ACC112 (cell line): ENCODE data around the gene OS9.
"Not testable (repeated sequence)": the region's sequence is repeated elsewhere in the genome, so short reads cannot be mapped to it uniquely, and the experiment has no call there.

ENCODE experiments used
- H2AFZ ChIP-seq: fragments of 200-600 bp; sonication (generic); one replicate; pipeline ENCODE4 v1.6.0; 2017; ENCODE audit warnings: antibody characterized with exemption, low read length; ENCODE audit not compliant: unreplicated experiment
- H3K27ac ChIP-seq: fragments of 200-600 bp; sonication (generic); 2 replicates; pipeline ENCODE4 v1.5.1; 2014; ENCODE audit warnings: low read depth, mild to moderate bottlenecking, antibody characterized with exemption, low read length, moderate library complexity
- H3K27me3 ChIP-seq: fragments of 200-600 bp; sonication (generic); 2 replicates; pipeline ENCODE4 v1.6.1; 2014; ENCODE audit warnings: mild to moderate bottlenecking, antibody characterized with exemption, low read length, moderate library complexity, mixed read lengths; ENCODE audit not compliant: insufficient read depth
- H3K36me3 ChIP-seq: fragments of 200-600 bp; sonication (generic); 2 replicates; pipeline ENCODE4 v1.6.1; 2016; ENCODE audit warnings: mild to moderate bottlenecking, antibody characterized with exemption, low read length, moderate library complexity, mixed read lengths; ENCODE audit not compliant: insufficient read depth
- H3K4me1 ChIP-seq: fragments of 200-600 bp; sonication (generic); one replicate; pipeline ENCODE4 v1.6.1; 2016; ENCODE audit warnings: low read length, mixed read lengths; ENCODE audit not compliant: insufficient read depth, unreplicated experiment, control insufficient read depth
- H3K4me3 ChIP-seq: fragments of 200-600 bp; sonication (generic); 2 replicates; pipeline ENCODE4 v1.5.1; 2014; ENCODE audit warnings: mild to moderate bottlenecking, low read depth, low read length
- H3K79me2 ChIP-seq: fragments of 200-600 bp; sonication (generic); one replicate; pipeline ENCODE4 v1.6.0; 2016; ENCODE audit warnings: low read length; ENCODE audit not compliant: control insufficient read depth, unreplicated experiment, insufficient read depth

OS9 gene

DNA sequence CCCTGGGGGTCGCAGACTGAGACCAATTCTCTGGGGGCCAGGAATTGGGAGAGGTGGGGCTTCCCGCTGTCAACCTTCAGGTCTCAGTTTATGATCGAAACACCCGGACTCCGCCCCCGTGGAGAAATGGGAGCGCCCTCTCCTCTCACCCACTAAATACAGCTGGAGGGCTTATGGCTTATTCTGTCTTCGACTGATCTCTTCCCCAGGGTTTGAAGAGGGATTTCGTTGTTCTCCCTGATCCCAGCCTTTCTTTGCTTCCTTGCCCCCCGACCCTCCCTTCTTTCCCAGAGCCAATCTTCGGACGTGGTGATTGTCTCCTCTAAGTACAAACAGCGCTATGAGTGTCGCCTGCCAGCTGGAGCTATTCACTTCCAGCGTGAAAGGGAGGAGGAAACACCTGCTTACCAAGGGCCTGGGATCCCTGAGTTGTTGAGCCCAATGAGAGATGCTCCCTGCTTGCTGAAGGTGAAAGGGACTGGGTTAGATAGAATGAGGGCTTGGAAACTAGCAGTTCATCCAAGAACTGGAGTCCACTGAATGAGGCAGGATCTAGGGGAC, 607 bp downstream of the OS9 start:
- peaks cover 7% of the 10 kb centered on the region for H3K4me1 ChIP-seq
- H2AFZ ChIP-seq = peak overlapping the region; percentile 60
- H3K27ac ChIP-seq = no peak overlapping the region
- H3K4me3 ChIP-seq = peak overlapping the region; percentile 91
- H3K79me2 ChIP-seq = peaks cover 11% of the 10 kb centered on the region
- peaks cover 6% of the 10 kb centered on the region; the same call in 1 of the 2 replicates for H3K27me3 ChIP-seq
- H3K36me3 ChIP-seq = peaks cover 22% of the 10 kb centered on the region; the same call in 1 of the 2 replicates

DNA sequence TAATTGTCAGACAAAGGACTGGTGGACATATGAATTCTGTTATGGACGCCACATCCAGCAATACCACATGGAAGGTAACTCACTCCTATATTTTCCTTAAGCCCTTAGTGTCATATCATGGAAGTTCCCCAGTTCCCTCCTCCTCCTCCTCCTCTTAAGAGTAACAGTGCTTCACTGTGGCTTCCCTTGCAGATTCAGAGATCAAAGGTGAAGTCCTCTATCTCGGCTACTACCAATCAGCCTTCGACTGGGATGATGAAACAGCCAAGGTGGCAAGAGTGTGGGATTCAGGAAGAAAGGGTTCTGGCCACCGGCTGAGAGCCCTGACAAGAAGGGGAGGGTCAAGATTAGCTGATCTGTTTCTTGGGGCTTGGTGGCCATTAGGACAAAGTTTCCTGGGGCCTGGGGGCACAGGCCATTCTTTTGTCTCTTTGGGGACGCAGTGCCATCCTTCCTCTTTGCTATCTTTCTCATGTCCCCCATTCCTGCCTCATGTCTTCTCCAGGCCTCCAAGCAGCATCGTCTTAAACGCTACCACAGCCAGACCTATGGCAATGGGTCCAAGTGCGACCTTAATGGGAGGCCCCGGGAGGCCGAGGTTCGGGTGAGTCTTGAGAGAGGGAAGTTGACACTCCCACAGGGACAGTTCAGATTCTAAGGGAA, 2.0 kb downstream of the OS9 start:
- no peak overlapping the region for H3K4me3 ChIP-seq
- peaks cover 11% of the 10 kb centered on the region for H3K79me2 ChIP-seq
- H3K27ac ChIP-seq = no peak overlapping the region
- H3K4me1 ChIP-seq = peaks cover 7% of the 10 kb centered on the region
- H3K36me3 ChIP-seq = peaks cover 22% of the 10 kb centered on the region; the same call in 1 of the 2 replicates
- H2AFZ ChIP-seq = no peak overlapping the region
- no peaks in the 10 kb centered on the region for H3K27me3 ChIP-seq

- Histone ChIP-seq H3K4me1 (peaks cover 7% of the 10 kb centered on the region), H3K4me3 (no peak overlapping the region), H3K79me2 (peaks cover 11% of the 10 kb centered on the region), H3K36me3 (peaks cover 23% of the 10 kb centered on the region; the same call in 1 of the 2 replicates), H3K27me3 (no peaks in the 10 kb centered on the region), H3K27ac (no peak overlapping the region), H2AFZ (no peak overlapping the region)
These were observed 3.1 kb downstream of the OS9 start for GRCh38 chr12:57697076-57697475.

DNA sequence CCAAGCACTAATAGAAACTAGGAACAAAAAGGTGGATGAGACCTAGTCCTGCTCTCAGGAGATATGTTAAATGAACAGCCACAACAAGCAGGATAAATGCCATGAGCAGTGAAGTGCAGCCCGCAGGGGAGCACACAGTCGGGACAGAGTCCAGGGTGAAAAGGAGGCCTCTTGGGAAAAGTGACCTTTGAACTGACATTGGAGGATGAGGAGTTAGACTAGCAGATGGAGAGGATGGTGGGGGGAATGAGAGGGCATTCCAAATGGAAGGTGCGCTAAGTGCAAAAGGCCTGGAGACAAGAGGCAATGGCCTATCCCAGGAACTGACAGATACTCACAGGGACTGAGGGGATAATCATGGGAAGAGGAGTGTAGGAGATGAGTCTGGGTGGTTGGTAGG, 4.5 kb downstream of the OS9 start:
- H3K27ac ChIP-seq = no peak overlapping the region
- no peak overlapping the region for H3K4me3 ChIP-seq
- H3K4me1 ChIP-seq = peaks cover 5% of the 10 kb centered on the region
- peaks cover 11% of the 10 kb centered on the region for H3K79me2 ChIP-seq
- no peak overlapping the region for H2AFZ ChIP-seq
- H3K27me3 ChIP-seq = no peaks in the 10 kb centered on the region
- H3K36me3 ChIP-seq = peaks cover 36% of the 10 kb centered on the region

DNA sequence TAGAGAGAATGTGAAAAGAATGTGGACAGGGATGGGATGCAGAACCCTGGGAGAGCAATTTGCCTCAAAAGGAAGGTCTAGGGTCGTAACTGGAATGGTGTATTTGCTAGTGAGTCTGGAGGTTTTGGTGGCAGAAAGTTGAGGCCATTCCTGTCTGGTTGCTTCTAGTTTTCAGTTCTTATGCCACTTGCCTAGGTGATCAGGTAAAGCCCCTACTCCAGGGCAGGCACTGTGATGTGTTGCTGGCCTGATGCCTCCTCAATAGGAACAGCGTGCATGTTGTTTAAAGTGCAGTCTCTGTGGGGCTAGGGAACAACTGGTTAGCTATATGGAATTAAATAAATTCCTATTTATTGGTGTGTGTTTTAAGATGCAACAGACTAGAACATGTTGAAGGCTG, 6.4 kb downstream of the OS9 start:
- Histone ChIP-seq H3K79me2 (no peaks in the 10 kb centered on the region), H3K4me1 (no peaks in the 10 kb centered on the region), H3K27me3 (no peaks in the 10 kb centered on the region), H3K4me3 (no peak overlapping the region), H2AFZ (no peak overlapping the region), H3K36me3 (peaks cover 50% of the 10 kb centered on the region), H3K27ac (no peak overlapping the region)

DNA sequence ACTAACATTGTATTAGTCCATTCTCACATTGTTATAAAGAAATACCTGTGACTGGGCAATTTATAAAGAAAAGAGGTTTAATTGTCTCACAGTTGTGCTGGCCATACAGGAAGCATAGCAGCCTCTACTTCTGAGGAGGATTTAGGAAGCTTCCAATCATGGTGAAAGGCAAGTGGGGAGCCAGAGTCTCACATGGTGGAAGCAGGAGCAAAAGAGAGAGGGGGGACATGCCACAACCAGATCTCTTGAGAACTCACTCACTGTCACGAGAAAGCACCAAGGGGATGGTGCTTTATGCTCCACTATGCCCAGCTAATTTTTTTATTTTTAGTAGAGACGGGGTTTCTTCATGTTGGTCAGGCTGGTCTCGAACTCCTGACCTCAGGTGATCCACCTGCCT, 13.3 kb downstream of the OS9 start:
- Histone ChIP-seq H3K4me3 (no peak overlapping the region), H3K36me3 (peaks cover 41% of the 10 kb centered on the region), H3K27ac (no peak overlapping the region), H3K4me1 (no peaks in the 10 kb centered on the region), H3K79me2 (no peaks in the 10 kb centered on the region), H3K27me3 (no peaks in the 10 kb centered on the region), H2AFZ (no peak overlapping the region)

DNA sequence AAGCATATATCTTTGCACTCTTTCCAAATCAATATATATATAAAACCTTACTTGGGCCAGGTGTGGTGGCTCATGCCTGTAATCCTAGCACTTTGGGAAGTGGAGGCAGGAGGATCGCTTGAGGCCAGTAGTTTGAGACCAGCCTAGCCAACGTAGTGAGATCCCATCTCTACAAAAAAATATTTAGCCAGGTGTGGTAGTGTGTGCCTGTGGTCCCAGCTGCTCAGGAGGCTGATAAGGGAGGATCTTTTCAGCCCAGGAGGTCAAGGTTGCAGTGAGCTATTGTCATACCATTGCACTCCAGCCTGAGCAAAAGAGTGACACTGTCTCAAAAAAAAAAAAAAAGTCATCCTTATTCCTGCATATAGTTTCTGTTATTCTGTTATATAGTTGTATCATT, 14.4 kb downstream of the OS9 start:
- H3K4me1 ChIP-seq = no peaks in the 10 kb centered on the region
- no peaks in the 10 kb centered on the region for H3K27me3 ChIP-seq
- no peak overlapping the region for H2AFZ ChIP-seq
- no peak overlapping the region for H3K27ac ChIP-seq
- no peak overlapping the region for H3K4me3 ChIP-seq
- H3K79me2 ChIP-seq = no peaks in the 10 kb centered on the region
- H3K36me3 ChIP-seq = peaks cover 34% of the 10 kb centered on the region

- peaks cover 12% of the 10 kb centered on the region for H3K36me3 ChIP-seq
- H3K4me3 ChIP-seq = no peak overlapping the region
- H3K27me3 ChIP-seq = no peaks in the 10 kb centered on the region
- no peak overlapping the region for H3K27ac ChIP-seq
- no peaks in the 10 kb centered on the region for H3K79me2 ChIP-seq
- H3K4me1 ChIP-seq = no peaks in the 10 kb centered on the region
- H2AFZ ChIP-seq = no peak overlapping the region
These were observed 18.8 kb downstream of the OS9 start for GRCh38 chr12:57712701-57713100.

- no peaks in the 10 kb centered on the region for H3K27me3 ChIP-seq
- H3K79me2 ChIP-seq = no peaks in the 10 kb centered on the region
- H3K27ac ChIP-seq = no peak overlapping the region
- no peaks in the 10 kb centered on the region for H3K4me1 ChIP-seq
- no peak overlapping the region for H3K4me3 ChIP-seq
- no peak overlapping the region for H2AFZ ChIP-seq
- peaks cover 15% of the 10 kb centered on the region for H3K36me3 ChIP-seq
These were observed 19.3 kb downstream of the OS9 start for GRCh38 chr12:57713209-57713608.

DNA sequence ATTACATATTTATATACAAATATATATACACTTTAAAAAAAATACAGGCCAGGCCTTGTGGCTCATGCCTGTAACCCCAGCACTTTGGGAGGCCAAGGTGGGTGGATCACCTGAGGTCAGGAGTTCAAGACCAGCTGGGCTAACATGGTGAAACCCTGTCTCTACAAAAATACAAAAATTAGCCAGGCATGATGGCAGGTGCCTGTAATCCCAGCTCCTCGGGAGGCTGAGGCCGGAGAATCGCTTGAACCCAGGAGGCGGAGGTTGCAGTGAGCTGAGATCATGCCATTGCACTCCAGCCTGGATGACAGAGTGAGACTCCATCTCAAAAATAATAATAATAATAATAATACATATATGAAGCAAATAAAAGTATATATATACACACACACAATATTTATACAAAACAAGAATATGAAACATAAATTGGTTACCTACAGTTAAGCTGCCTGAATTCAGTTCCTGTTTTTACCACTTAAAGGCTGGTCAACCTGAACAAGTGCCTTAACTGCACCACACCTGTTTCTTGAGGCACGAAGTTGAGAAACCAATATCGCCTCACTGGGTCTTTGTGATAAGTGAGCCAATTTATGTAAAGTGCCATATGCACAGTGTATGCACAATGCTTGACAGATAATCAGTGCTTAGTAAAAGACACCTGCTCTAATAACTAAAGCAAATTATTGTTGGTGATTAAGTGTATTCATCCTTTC, 21.3 kb downstream of the OS9 start:
- not testable (repeated sequence) for H3K4me3 ChIP-seq, H2AFZ ChIP-seq, H3K27ac ChIP-seq, H3K79me2 ChIP-seq, H3K27me3 ChIP-seq, H3K4me1 ChIP-seq
- H3K36me3 ChIP-seq = peaks cover 28% of the 10 kb centered on the region

- no peaks in the 10 kb centered on the region for H3K4me1 ChIP-seq
- no peak overlapping the region for H3K27ac ChIP-seq
- H3K79me2 ChIP-seq = no peaks in the 10 kb centered on the region
- H3K27me3 ChIP-seq = no peaks in the 10 kb centered on the region
- no peak overlapping the region for H2AFZ ChIP-seq
- peaks cover 30% of the 10 kb centered on the region for H3K36me3 ChIP-seq
- H3K4me3 ChIP-seq = no peak overlapping the region
These were observed 21.9 kb downstream of the OS9 start for GRCh38 chr12:57715786-57716185.
